HCT116 (cell line): ENCODE results near the gene GHR. TPM values are rescaled to one million over a fixed set of nuclear protein-coding genes. Genes with fewer than 3 reads are reported as not detected.

Experiments
- ATAC-seq: fragments of 200-7000 bp; cut with Tn5 transposase; 2 replicates; pipeline ENCODE4 v1.9.1; 2020; ENCODE audit warnings: mild to moderate bottlenecking, moderate library complexity
- BruUV-seq: library from RNA; stranded (reverse); fragments of 400-500 nt; replicated peaks from 2 replicates; lab custom pipeline; 2021; lab: Mats Ljungman, UMichigan
- CTCF ChIA-PET: fragments of 300-600 bp; sonication (Branson Sonifier 250); formaldehyde crosslinking; loops from one replicate; lab custom pipeline; 2021; ENCODE audit warnings: antibody characterized with exemption; lab: Charles Lee
- POLR2A ChIA-PET: fragments of 300-600, 350-600 bp; sonication (Branson Sonifier 250); formaldehyde crosslinking; loops from one replicate; lab custom pipeline; 2021; ENCODE audit warnings: antibody characterized with exemption; lab: Charles Lee
- RAD21 ChIA-PET, 2 experiments: fragments of 300-600 bp; sonication (Branson Sonifier 250); formaldehyde crosslinking; loops; one replicate each; lab custom pipeline; 2023; ENCODE audit warnings: low total read pairs in 2 of 2; ENCODE audit not compliant: uncharacterized antibody in 2 of 2, unreplicated experiment in 2 of 2, low non-redundant PET in 1 of 2; lab: Charles Lee
- DNase-seq: peaks from one replicate; pipeline ENCODE4 v3.0.0-alpha.2; 2010; ENCODE audit warnings: low read depth, low spot score
- H2AFZ ChIP-seq: fragments of 200-600 bp; shearing (Covaris generic), sonication (generic); 2 replicates; pipeline ENCODE4 v1.6.1; 2017; ENCODE audit warnings: low read depth, mixed run types, mixed read lengths, antibody characterized with exemption, low read length; ENCODE audit not compliant: poor library complexity, severe bottlenecking
- H3K27ac ChIP-seq: 2 replicates; pipeline ENCODE4 v1.5.1; 2012; ENCODE audit warnings: low read depth, low read length
- H3K27me3 ChIP-seq: fragments of 200-600 bp; sonication (generic); 2 replicates; pipeline ENCODE4 v1.6.1; 2016; ENCODE audit warnings: mixed run types, low read length, mixed read lengths; ENCODE audit not compliant: insufficient read depth
- H3K36me3 ChIP-seq, 2 experiments: fragments of 200-500 bp in 1 of 2; fragments of 200-600 bp in 1 of 2; sonication (Bioruptor generic) in 1 of 2; sonication (generic) in 1 of 2; 2 replicates each; pipeline versions ENCODE4 v1.5.1 to v1.6.1; 2014 to 2016; ENCODE audit warnings: low read length in 2 of 2, inconsistent platforms in 1 of 2, mixed read lengths in 1 of 2, mixed run types in 1 of 2; ENCODE audit not compliant: insufficient read depth in 2 of 2, control insufficient read depth in 1 of 2
- H3K4me1 ChIP-seq, 2 experiments: fragments of 200-600 bp in 1 of 2; sonication (generic) in 1 of 2; 2 replicates each; pipeline versions ENCODE4 v1.5.1 to v1.6.1; 2012 to 2017; ENCODE audit warnings: low read length in 2 of 2, inconsistent platforms in 1 of 2, mild to moderate bottlenecking in 1 of 2, mixed read lengths in 1 of 2, mixed run types in 1 of 2, moderate library complexity in 1 of 2; ENCODE audit not compliant: insufficient read depth in 2 of 2, control insufficient read depth in 1 of 2
- H3K4me2 ChIP-seq: fragments of 200-600 bp; sonication (generic); 2 replicates; pipeline ENCODE4 v1.6.1; 2017; ENCODE audit warnings: mixed run types, low read length, mixed read lengths
- H3K4me3 ChIP-seq, 2 experiments: fragments of 200-600 bp in 1 of 2; sonication (generic) in 1 of 2; replicated peaks in 1 of 2; 2 replicates each; pipeline ENCODE4 v1.5.1; 2011 to 2016; ENCODE audit warnings: low read length in 2 of 2, control low read depth in 1 of 2, low read depth in 1 of 2, mild to moderate bottlenecking in 1 of 2, mixed read lengths in 1 of 2, mixed run types in 1 of 2
- H3K79me2 ChIP-seq: fragments of 200-600 bp; sonication (generic); 2 replicates; pipeline ENCODE4 v1.6.1; 2017; ENCODE audit warnings: mild to moderate bottlenecking, mixed run types, low read length, moderate library complexity, mixed read lengths; ENCODE audit not compliant: insufficient read depth
- H3K9ac ChIP-seq: fragments of 200-600 bp; sonication (generic); 2 replicates; pipeline ENCODE4 v1.6.1; 2016; ENCODE audit warnings: low read length, mixed read lengths
- H3K9me2 ChIP-seq: fragments of 200-600 bp; sonication (generic), shearing (Covaris generic); 2 replicates; pipeline ENCODE4 v1.6.1; 2017; ENCODE audit warnings: mixed run types, mild to moderate bottlenecking, moderate library complexity; ENCODE audit not compliant: insufficient read depth
- H3K9me3 ChIP-seq, 2 experiments: fragments of 200-500 bp in 1 of 2; fragments of 200-600 bp in 1 of 2; sonication (Bioruptor generic) in 1 of 2; sonication (generic) in 1 of 2; 2 replicates each; pipeline ENCODE4 v1.6.1; 2014 to 2017; ENCODE audit warnings: low read length in 2 of 2, mixed read lengths in 2 of 2, inconsistent platforms in 1 of 2, low read depth in 1 of 2, mild to moderate bottlenecking in 1 of 2, mixed run types in 1 of 2, moderate library complexity in 1 of 2; ENCODE audit not compliant: control insufficient read depth in 1 of 2, insufficient read depth in 1 of 2
- H4K20me1 ChIP-seq: fragments of 200-600 bp; sonication (generic), shearing (Covaris generic); 2 replicates; pipeline ENCODE4 v1.6.1; 2017; ENCODE audit warnings: mixed run types, mild to moderate bottlenecking, moderate library complexity; ENCODE audit not compliant: insufficient read depth
- ATF3 ChIP-seq: IDR thresholded peaks from 2 replicates; pipeline ENCODE4 v1.6.1; 2012
- CTCF ChIP-seq, 3 experiments: fragments of 200-600 bp in 1 of 3; sonication (generic) in 1 of 3; IDR thresholded peaks in 2 of 3; conservative IDR thresholded peaks in 1 of 3; 2 replicates each; pipeline ENCODE4 v1.5.1; 2012 to 2017; ENCODE audit warnings: low read depth in 2 of 3, low read length in 2 of 3, antibody characterized with exemption in 1 of 3, borderline replicate concordance in 1 of 3, control low read depth in 1 of 3, mild to moderate bottlenecking in 1 of 3, mixed read lengths in 1 of 3, mixed run types in 1 of 3, moderate library complexity in 1 of 3; ENCODE audit not compliant: insufficient read depth in 1 of 3
- EGR1 ChIP-seq: IDR thresholded peaks from 2 replicates; pipeline ENCODE4 v1.6.1; 2012; ENCODE audit warnings: low read depth
- ELF1 ChIP-seq: IDR thresholded peaks from 2 replicates; pipeline ENCODE4 v1.6.1; 2012; ENCODE audit warnings: low read depth, borderline replicate concordance
- FOSL1 ChIP-seq: IDR thresholded peaks from 2 replicates; pipeline ENCODE4 v1.6.1; 2012; ENCODE audit warnings: low read depth
- MAX ChIP-seq: IDR thresholded peaks from 2 replicates; pipeline ENCODE4 v1.6.1; 2012
- POLR2A ChIP-seq: IDR thresholded peaks from 2 replicates; pipeline ENCODE4 v1.7.0; 2011; ENCODE audit warnings: borderline replicate concordance; ENCODE audit not compliant: insufficient read depth, insufficient read length; ENCODE audit errors: extremely low read depth
- POLR2AphosphoS5 ChIP-seq: IDR thresholded peaks from 2 replicates; pipeline ENCODE4 v1.6.1; 2011; ENCODE audit warnings: mild to moderate bottlenecking, low read depth, low read length, moderate library complexity
- REST ChIP-seq: IDR thresholded peaks from 2 replicates; pipeline ENCODE4 v1.6.1; 2012; ENCODE audit warnings: low read depth
- SP1 ChIP-seq: IDR thresholded peaks from 2 replicates; pipeline ENCODE4 v1.6.1; 2012; ENCODE audit warnings: low read depth
- TCF7L2 ChIP-seq: IDR thresholded peaks from 2 replicates; pipeline ENCODE4 v1.7.0; 2011; ENCODE audit warnings: borderline replicate concordance, inconsistent platforms; ENCODE audit not compliant: insufficient read depth, insufficient read length; ENCODE audit errors: extremely low read depth
- YY1 ChIP-seq: IDR thresholded peaks from 2 replicates; pipeline ENCODE4 v1.6.1; 2011; ENCODE audit warnings: low read length, low read depth, moderate library complexity, mild to moderate bottlenecking; ENCODE audit not compliant: insufficient replicate concordance; ENCODE audit errors: extremely low read depth
- ZBTB33 ChIP-seq: IDR thresholded peaks from 2 replicates; pipeline ENCODE4 v1.6.1; 2011; ENCODE audit warnings: mild to moderate bottlenecking, low read length, moderate library complexity; ENCODE audit not compliant: insufficient replicate concordance; ENCODE audit errors: extremely low read depth
- ZFX ChIP-seq: fragments of 450-650 bp; IDR thresholded peaks from 2 replicates; pipeline ENCODE4 v1.6.1; 2017
- intact Hi-C: fragments of 100-400 bp; cut with micrococcal nuclease; formaldehyde crosslinking; loops from 2 replicates; pipeline ENCODE4 v1.10.0; 2022
- total RNA-seq: library from RNA; stranded (reverse); gene quantifications from one replicate; pipeline ENCODE4 v1.2.1, GENCODE V29; 2021; ENCODE audit not compliant: unreplicated experiment

GHR gene
- total RNA-seq, 1 experiment from 2014 or later = not detected

- RAD21 ChIA-PET = no interaction called here
- ATAC-seq (no peak), DNase-seq (no peak)
- no peaks in the 10 kb centered on the region for H4K20me1 ChIP-seq
- no peaks in the 10 kb centered on the region for H3K9me3 ChIP-seq
- CTCF ChIA-PET = no interaction called here
- no peaks in the 10 kb centered on the region for H3K36me3 ChIP-seq
- H2AFZ ChIP-seq = no peak overlapping the region
- intact Hi-C loops = no loop called here
- no TSS peak for BruUV-seq
- no peaks in the 10 kb centered on the region for H3K9me2 ChIP-seq
- H3K4me3 ChIP-seq = no peak overlapping the region
- H3K27ac ChIP-seq = no peak overlapping the region
- POLR2A ChIA-PET = no interaction called here
- H3K27me3 ChIP-seq = no peaks in the 10 kb centered on the region
- no peak overlapping the region for H3K9ac ChIP-seq
- no peaks in the 10 kb centered on the region for H3K4me1 ChIP-seq
- H3K79me2 ChIP-seq = no peaks in the 10 kb centered on the region
- TF ChIP-seq FOSL1 = no peak
- no peak for TF ChIP-seq POLR2AphosphoS5
- TF ChIP-seq MAX = no peak
- TF ChIP-seq TCF7L2 = no peak
- no peak for TF ChIP-seq CTCF (IDR thresholded peaks at IDR 0.05 in 2 of 3, conservative IDR thresholded peaks at IDR 0.05 in 1 of 3; ENCODE audit: borderline replicate concordance in 1 of 3, insufficient read depth in 1 of 3, low read depth in 2 of 3, low read length in 2 of 3)
- TF ChIP-seq ZBTB33 = no peak
- no peak for TF ChIP-seq SP1
- no peak for TF ChIP-seq ZFX
- TF ChIP-seq ELF1 = no peak
- TF ChIP-seq REST = no peak
- no peak for TF ChIP-seq POLR2A
- no peak for TF ChIP-seq YY1
- no peak for TF ChIP-seq ATF3
- no peak for TF ChIP-seq EGR1
- no peak overlapping the region for H3K4me2 ChIP-seq
Measured at GRCh38 chr5:42753099-42753498, 329.9 kb downstream of the GHR start.
